Hepatocyte (in vitro differentiated cells): ENCODE results near the gene HTR4. TPM values are rescaled to one million over a fixed set of nuclear protein-coding genes. Genes with fewer than 3 reads are reported as not detected.

Source experiments
- DNase-seq: peaks from one replicate; pipeline ENCODE4 v3.0.0-alpha.2; 2016; ENCODE audit warnings: low spot score
- H2AFZ ChIP-seq: fragments of 200-600 bp; sonication (generic); 2 replicates; pipeline ENCODE4 v1.6.0; 2016; ENCODE audit warnings: antibody characterized with exemption, mild to moderate bottlenecking
- H3K27ac ChIP-seq: fragments of 200-600 bp; sonication (generic); 2 replicates; pipeline ENCODE4 v1.5.1; 2016; ENCODE audit warnings: mild to moderate bottlenecking
- H3K27me3 ChIP-seq: fragments of 200-600 bp; sonication (generic); 2 replicates; pipeline ENCODE4 v1.6.1; 2016
- H3K36me3 ChIP-seq: fragments of 200-600 bp; sonication (generic); replicated peaks from 2 replicates; pipeline ENCODE4 v1.5.1; 2016; ENCODE audit warnings: low read depth; ENCODE audit not compliant: insufficient read depth
- H3K4me1 ChIP-seq: fragments of 200-600 bp; sonication (generic); 2 replicates; pipeline ENCODE4 v1.5.1; 2016; ENCODE audit warnings: mild to moderate bottlenecking, moderate library complexity; ENCODE audit not compliant: insufficient read depth
- H3K4me2 ChIP-seq: fragments of 200-600 bp; sonication (generic); 2 replicates; pipeline ENCODE4 v1.6.0; 2016
- H3K4me3 ChIP-seq: fragments of 200-600 bp; sonication (generic); 2 replicates; pipeline ENCODE4 v1.5.1; 2016; ENCODE audit warnings: mild to moderate bottlenecking
- H3K79me2 ChIP-seq: fragments of 200-600 bp; sonication (generic); 2 replicates; pipeline ENCODE4 v1.6.0; 2017; ENCODE audit warnings: mild to moderate bottlenecking
- H3K9me2 ChIP-seq: fragments of 200-600 bp; sonication (generic); replicated peaks from 2 replicates; pipeline ENCODE4 v1.6.0; 2017; ENCODE audit warnings: mild to moderate bottlenecking; ENCODE audit not compliant: insufficient read depth
- H3K9me3 ChIP-seq: fragments of 200-600 bp; sonication (generic); 2 replicates; pipeline ENCODE4 v1.5.1; 2016; ENCODE audit warnings: low read depth, mild to moderate bottlenecking
- H4K20me1 ChIP-seq: fragments of 200-600 bp; sonication (generic); 2 replicates; pipeline ENCODE4 v1.6.0; 2016; ENCODE audit warnings: mild to moderate bottlenecking; ENCODE audit not compliant: insufficient read depth, poor library complexity, severe bottlenecking
- CTCF ChIP-seq: fragments of 200-600 bp; sonication (generic); IDR thresholded peaks from 2 replicates; pipeline ENCODE4 v1.5.1; 2016; ENCODE audit warnings: antibody characterized with exemption, mild to moderate bottlenecking; ENCODE audit not compliant: poor library complexity
- EZH2 ChIP-seq: fragments of 200-600 bp; sonication (generic); IDR thresholded peaks from 2 replicates; pipeline ENCODE4 v1.6.1; 2016; ENCODE audit warnings: antibody characterized with exemption, mild to moderate bottlenecking, borderline replicate concordance
- EZH2phosphoT487 ChIP-seq: fragments of 200-600 bp; sonication (generic); IDR thresholded peaks from one replicate; pipeline ENCODE4 v1.6.1; 2018; ENCODE audit warnings: antibody characterized with exemption, mild to moderate bottlenecking, low read depth, moderate library complexity; ENCODE audit not compliant: unreplicated experiment, severe bottlenecking
- WGBS: methylation state at CpG from one replicate; pipeline ENCODE4 v1.1.6; 2016; ENCODE audit warnings: low lambda C conversion rate; ENCODE audit errors: missing lambda C conversion rate; 5-methylcytosine and 5-hydroxymethylcytosine counted together
- polyA plus RNA-seq: library from polyadenylated mRNA; unstranded; fragments of >200 nt; fragmentation: Nextera tagmentation; extraction: Ambion mirVana; gene quantifications from 2 replicates; pipeline ENCODE4 v1.2.1, GENCODE V29; 2016
- total RNA-seq: library from RNA; depleted of rRNA; stranded (reverse); fragments of >200 nt; gene quantifications from 2 replicates; pipeline ENCODE4 v1.2.3, GENCODE V29; 2014

Gene HTR4
- total and polyA plus RNA-seq, 2 experiments from 2014 or later = 0.29 to 2.3 TPM

- Histone ChIP-seq H3K9me3 (no peaks in the 10 kb centered on the region), H3K27ac (no peak overlapping the region)
- no peak for TF ChIP-seq EZH2phosphoT487
- no peak for TF ChIP-seq CTCF
- no peak for TF ChIP-seq EZH2
Measured at GRCh38 chr5:148458036-148458888, 196.1 kb downstream of the HTR4 start.

GRCh38 chr5:148457183-148457620 is 197.1 kb downstream of the HTR4 start:
- Histone ChIP-seq H3K79me2 (no peaks in the 10 kb centered on the region), H3K4me2 (no peak overlapping the region), H2AFZ (no peak overlapping the region), H4K20me1 (no peaks in the 10 kb centered on the region), H3K4me3 (no peak overlapping the region), H3K27ac (no peak overlapping the region), H3K36me3 (no peaks in the 10 kb centered on the region), H3K9me3 (no peaks in the 10 kb centered on the region), H3K9me2 (no peaks in the 10 kb centered on the region), H3K27me3 (no peaks in the 10 kb centered on the region), H3K4me1 (no peaks in the 10 kb centered on the region)
- no peak for TF ChIP-seq EZH2phosphoT487
- peak; percentile 25 for TF ChIP-seq CTCF
- WGBS = 50% methylated on average over 5 of the region's 5 CpGs
- no peak for DNase-seq

More at GRCh38 chr5:148458036-148458888, 196.1 kb downstream of the HTR4 start:
- 89% methylated on average over 3 of the region's 3 CpGs for WGBS
- no peak for DNase-seq
- Histone ChIP-seq H3K9me2 (no peaks in the 10 kb centered on the region), H2AFZ (no peak overlapping the region), H3K4me1 (no peaks in the 10 kb centered on the region), H4K20me1 (no peaks in the 10 kb centered on the region), H3K27me3 (no peaks in the 10 kb centered on the region), H3K4me3 (no peak overlapping the region), H3K36me3 (no peaks in the 10 kb centered on the region), H3K79me2 (no peaks in the 10 kb centered on the region), H3K4me2 (no peak overlapping the region)

GRCh38 chr5:148455185-148455584 is 199.1 kb downstream of the HTR4 start:
- Histone ChIP-seq H3K27ac (no peak overlapping the region), H3K79me2 (no peaks in the 10 kb centered on the region), H4K20me1 (no peaks in the 10 kb centered on the region), H3K27me3 (no peaks in the 10 kb centered on the region), H3K4me2 (no peak overlapping the region), H3K4me1 (no peaks in the 10 kb centered on the region), H2AFZ (no peak overlapping the region), H3K9me3 (no peaks in the 10 kb centered on the region), H3K9me2 (no peaks in the 10 kb centered on the region), H3K36me3 (no peaks in the 10 kb centered on the region), H3K4me3 (no peak overlapping the region)
- 63% methylated on average over 6 of the region's 6 CpGs for WGBS
- no peak for TF ChIP-seq CTCF
- TF ChIP-seq EZH2phosphoT487 = no peak
- TF ChIP-seq EZH2 = no peak
- DNase-seq = peak; percentile 5
